Gastroesophageal sphincter (tissue), 4 donors: ENCODE results near the gene SLC7A10. TPM values are rescaled to one million over a fixed set of nuclear protein-coding genes. Genes with fewer than 3 reads are reported as not detected.
"Not testable (repeated sequence)": the region's sequence is repeated elsewhere in the genome, so short reads cannot be mapped to it uniquely, and the experiment has no call there.

ENCODE experiments used
- ATAC-seq: fragments of 150-250 bp; one replicate; pipeline ENCODE4 v1.9.1; 2016; ENCODE audit warnings: mild to moderate bottlenecking, moderate library complexity
- H3K27ac ChIP-seq, 4 donors: fragments of 200-600 bp; sonication (generic) in 3 of 4; 1 replicate in 3 of 4; 2 replicates in 1 of 4; pipeline ENCODE4 v1.5.1; 2016 to 2019
- H3K27me3 ChIP-seq: fragments of 200-600 bp; sonication (generic); one replicate; pipeline ENCODE4 v1.5.1; 2019
- H3K36me3 ChIP-seq, 2 donors: fragments of 200-600 bp; sonication (generic); one replicate each; pipeline ENCODE4 v1.5.1; 2019; ENCODE audit warnings: control low read depth in 1 of 2
- H3K4me1 ChIP-seq, 3 donors: fragments of 200-600 bp; sonication (generic); 1 replicate in 2 of 3; 2 replicates in 1 of 3; pipeline ENCODE4 v1.5.1; 2016 to 2019; ENCODE audit warnings: control low read depth in 2 of 3
- H3K4me3 ChIP-seq, 2 donors: fragments of 200-600 bp; sonication (generic); one replicate each; pipeline ENCODE4 v1.5.1; 2019; ENCODE audit warnings: mild to moderate bottlenecking in 1 of 2, moderate library complexity in 1 of 2
- H3K9me3 ChIP-seq, 3 donors: fragments of 200-600 bp; sonication (generic); one replicate each; pipeline ENCODE4 v1.5.1; 2017 to 2019; ENCODE audit warnings: control low read depth in 2 of 3
- EP300 ChIP-seq: sonication (generic); formaldehyde crosslinking; IDR thresholded peaks from one replicate; pipeline ENCODE4 v1.6.1; 2017; ENCODE audit warnings: antibody characterized with exemption, mild to moderate bottlenecking
- POLR2A ChIP-seq, 2 donors: fragments of 450-650 bp; IDR thresholded peaks; one replicate each; pipeline ENCODE4 v1.6.1; 2017; ENCODE audit warnings: antibody characterized with exemption in 2 of 2, mild to moderate bottlenecking in 2 of 2, moderate library complexity in 1 of 2
- POLR2AphosphoS5 ChIP-seq: sonication (generic); formaldehyde crosslinking; IDR thresholded peaks from one replicate; pipeline ENCODE4 v1.6.1; 2017; ENCODE audit warnings: antibody characterized with exemption
- WGBS, 2 donors: methylation state at CpG; one replicate each; pipeline ENCODE4 v1.1.5; 2018; ENCODE audit warnings: low coverage in 1 of 2; 5-methylcytosine and 5-hydroxymethylcytosine counted together
- total RNA-seq, 4 donors: library from RNA; depleted of rRNA; stranded (reverse); fragments of >200 nt; gene quantifications; one replicate each; pipeline ENCODE4 v1.1.0, GENCODE V29; 2016
- TF ChIP-seq, protein P1 (sequence below), 4 experiments: fragments of 200-600 bp in 2 of 4; fragments of 450-650 bp in 2 of 4; sonication (generic) in 1 of 4; IDR thresholded peaks; one replicate each; pipeline ENCODE4 v1.5.1; 2017 to 2019; ENCODE audit warnings: antibody characterized with exemption in 4 of 4, mild to moderate bottlenecking in 2 of 4, moderate library complexity in 2 of 4

Gene SLC7A10
- total RNA-seq, 4 donors from 2014 or later, result not detected

DNA sequence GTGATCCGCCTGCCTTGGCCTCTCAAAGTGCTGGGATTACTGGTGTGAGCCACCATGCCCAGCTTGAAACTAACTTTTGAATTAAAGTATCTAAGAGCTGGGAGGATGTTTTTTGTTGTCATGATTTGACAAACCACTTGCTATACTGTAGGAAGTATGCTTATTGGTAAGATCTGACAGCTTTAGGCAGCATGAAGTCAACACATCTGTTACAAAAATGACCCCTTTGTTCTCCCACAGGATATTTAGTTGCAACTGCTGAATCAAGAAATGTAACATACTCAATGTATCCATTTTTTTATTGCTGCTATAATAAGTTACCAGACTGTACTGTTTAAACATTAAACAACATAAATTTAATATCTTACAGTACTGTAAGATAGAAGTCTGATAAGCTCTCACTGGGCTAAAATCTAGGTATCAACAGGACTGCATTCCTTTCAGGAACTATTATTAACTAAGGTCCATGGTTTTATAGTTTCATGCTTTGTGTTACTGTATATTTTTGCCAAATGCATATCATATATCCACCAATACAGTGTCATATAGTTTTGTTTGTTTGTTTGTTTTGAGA is 54.3 kb downstream of the SLC7A10 start:
- Histone ChIP-seq H3K9me3 (no peaks in the 10 kb centered on the region), H3K36me3 (no peaks in the 10 kb centered on the region), H3K4me3 (no peak overlapping the region), H3K27me3 (no peaks in the 10 kb centered on the region), H3K27ac (no peak overlapping the region), H3K4me1 (peaks cover 0 to 21% (median 10%) of the 10 kb centered on the region in 3 donors)
- WGBS, 2 donors, result no CpG with 5 or more reads among the region's 1 CpG
- TF ChIP-seq EP300, result no peak
- no peak for TF ChIP-seq POLR2AphosphoS5
- TF ChIP-seq, protein P1, sequence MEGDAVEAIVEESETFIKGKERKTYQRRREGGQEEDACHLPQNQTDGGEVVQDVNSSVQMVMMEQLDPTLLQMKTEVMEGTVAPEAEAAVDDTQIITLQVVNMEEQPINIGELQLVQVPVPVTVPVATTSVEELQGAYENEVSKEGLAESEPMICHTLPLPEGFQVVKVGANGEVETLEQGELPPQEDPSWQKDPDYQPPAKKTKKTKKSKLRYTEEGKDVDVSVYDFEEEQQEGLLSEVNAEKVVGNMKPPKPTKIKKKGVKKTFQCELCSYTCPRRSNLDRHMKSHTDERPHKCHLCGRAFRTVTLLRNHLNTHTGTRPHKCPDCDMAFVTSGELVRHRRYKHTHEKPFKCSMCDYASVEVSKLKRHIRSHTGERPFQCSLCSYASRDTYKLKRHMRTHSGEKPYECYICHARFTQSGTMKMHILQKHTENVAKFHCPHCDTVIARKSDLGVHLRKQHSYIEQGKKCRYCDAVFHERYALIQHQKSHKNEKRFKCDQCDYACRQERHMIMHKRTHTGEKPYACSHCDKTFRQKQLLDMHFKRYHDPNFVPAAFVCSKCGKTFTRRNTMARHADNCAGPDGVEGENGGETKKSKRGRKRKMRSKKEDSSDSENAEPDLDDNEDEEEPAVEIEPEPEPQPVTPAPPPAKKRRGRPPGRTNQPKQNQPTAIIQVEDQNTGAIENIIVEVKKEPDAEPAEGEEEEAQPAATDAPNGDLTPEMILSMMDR (IDR thresholded peaks at IDR 0.05), result no peak
- TF ChIP-seq POLR2A (IDR thresholded peaks at IDR 0.05), result no peak
- ATAC-seq, result no peak

DNA sequence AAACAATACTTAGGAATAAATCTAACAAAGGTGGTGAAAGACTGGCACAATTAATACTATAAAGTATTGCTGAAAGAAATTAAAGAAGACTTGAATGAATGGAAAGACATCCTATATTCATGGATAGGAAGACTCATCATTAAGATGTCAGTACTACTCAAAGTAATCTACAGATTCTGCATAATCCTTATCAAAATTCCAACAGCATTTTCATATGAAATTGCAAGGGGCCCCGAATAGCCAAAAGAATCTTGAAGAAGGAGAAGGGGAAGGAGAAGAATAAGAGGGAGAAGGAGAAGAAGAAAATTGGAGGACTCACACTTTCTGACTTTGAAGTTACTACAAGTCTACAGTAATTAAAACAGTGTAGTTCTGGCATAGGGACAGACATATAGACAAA is 57.1 kb downstream of the SLC7A10 start:
- Histone ChIP-seq H3K4me1 (no peaks in the 10 kb centered on the region), H3K27ac (no peak overlapping the region), H3K9me3 (no peaks in the 10 kb centered on the region), H3K4me3 (no peak overlapping the region), H3K36me3 (no peaks in the 10 kb centered on the region), H3K27me3 (no peaks in the 10 kb centered on the region)
- TF ChIP-seq POLR2A (IDR thresholded peaks at IDR 0.05) (no peak), EP300 (no peak), POLR2AphosphoS5 (no peak)
- TF ChIP-seq, protein P1 (IDR thresholded peaks at IDR 0.05), result no peak
- no peak for ATAC-seq
- WGBS, 2 donors, result 88% methylated on average over 1 of the region's 1 CpG; no CpG with 5 or more reads in 1 of the 2 donors

DNA sequence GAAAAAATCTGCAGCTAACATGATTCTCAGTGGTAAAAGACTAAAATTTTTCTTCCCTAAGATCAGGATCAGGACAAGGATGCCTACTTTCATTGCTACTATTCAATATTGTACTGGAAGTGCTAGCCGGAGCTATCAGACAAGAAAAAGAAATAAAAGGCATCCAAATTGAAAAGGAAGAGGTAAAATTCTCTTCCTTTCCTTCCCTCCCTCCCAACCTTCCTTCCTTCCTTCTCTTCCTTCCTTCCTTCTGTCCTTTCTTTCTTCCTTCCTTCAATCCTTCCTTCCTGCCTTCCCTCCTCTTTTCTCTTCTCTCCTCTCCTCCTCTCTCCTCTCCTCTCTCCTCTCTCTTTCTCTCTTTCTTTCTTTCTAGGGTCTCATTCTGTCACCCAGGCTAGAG is 58.2 kb downstream of the SLC7A10 start:
- no peaks in the 10 kb centered on the region for H3K4me1 ChIP-seq
- H3K36me3 ChIP-seq, result no peaks in the 10 kb centered on the region
- no peak for TF ChIP-seq EP300
- TF ChIP-seq, protein P1 (IDR thresholded peaks at IDR 0.05), result no peak
- TF ChIP-seq POLR2A (IDR thresholded peaks at IDR 0.05), result no peak
- no peak for TF ChIP-seq POLR2AphosphoS5
- H3K27ac ChIP-seq, result no peak overlapping the region
- WGBS, 2 donors, result 94 to 100% methylated on average over 1 of the region's 1 CpG
- no peaks in the 10 kb centered on the region for H3K27me3 ChIP-seq
- no peaks in the 10 kb centered on the region for H3K9me3 ChIP-seq
- no peak for ATAC-seq
- no peak overlapping the region for H3K4me3 ChIP-seq

DNA sequence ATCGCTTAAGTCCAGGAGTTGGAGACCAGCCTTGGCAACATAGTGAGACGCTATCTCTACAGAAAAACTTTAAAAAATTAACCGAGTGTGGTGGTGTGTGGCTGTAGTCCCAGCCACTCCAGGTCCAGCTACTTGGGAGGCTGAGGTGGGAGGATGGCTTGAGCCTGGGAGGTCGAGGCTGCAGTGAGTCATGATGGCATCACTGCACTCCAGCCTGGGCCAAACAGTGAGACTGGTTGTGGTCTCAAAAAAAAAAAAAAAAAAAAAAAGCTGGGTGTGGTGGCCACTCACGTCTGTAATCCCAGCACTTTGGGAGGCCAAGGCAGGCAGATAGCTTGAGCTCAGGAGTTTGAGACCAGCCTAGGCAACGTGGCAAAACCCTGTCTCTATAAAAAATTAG is 59.6 kb downstream of the SLC7A10 start:
- H3K4me1 ChIP-seq, H3K27ac ChIP-seq, H3K27me3 ChIP-seq, ATAC-seq, H3K36me3 ChIP-seq, H3K4me3 ChIP-seq, H3K9me3 ChIP-seq: not testable (repeated sequence)
- WGBS, 2 donors, result 48 to 81% methylated on average over 4 to 6 of the region's 6 CpGs

DNA sequence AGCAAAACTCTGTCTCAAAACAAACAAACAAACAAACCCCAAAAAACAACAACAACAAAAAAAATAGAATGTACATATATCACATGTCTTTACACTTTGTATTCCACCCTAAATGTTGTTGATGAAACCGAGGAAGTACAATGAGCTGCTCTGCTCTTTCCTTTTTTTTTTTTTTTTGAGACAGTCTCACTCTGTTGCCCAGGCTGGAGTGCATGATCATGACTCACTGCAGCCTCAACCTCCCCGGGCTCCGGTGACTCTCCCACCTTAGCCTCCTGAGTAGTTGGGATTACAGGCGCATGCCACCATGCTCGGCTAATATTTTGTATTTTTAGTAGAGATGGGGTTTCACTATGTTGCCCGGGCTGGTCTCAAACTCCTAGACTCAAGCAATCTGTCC is 62.2 kb downstream of the SLC7A10 start:
- TF ChIP-seq EP300, result no peak
- Histone ChIP-seq H3K27me3 (no peaks in the 10 kb centered on the region), H3K27ac (no peak overlapping the region), H3K4me3 (no peak overlapping the region), H3K36me3 (no peaks in the 10 kb centered on the region), H3K9me3 (no peaks in the 10 kb centered on the region), H3K4me1 (no peaks in the 10 kb centered on the region)
- WGBS, 2 donors, result 81 to 87% methylated on average over 5 to 6 of the region's 6 CpGs
- ATAC-seq, result no peak

DNA sequence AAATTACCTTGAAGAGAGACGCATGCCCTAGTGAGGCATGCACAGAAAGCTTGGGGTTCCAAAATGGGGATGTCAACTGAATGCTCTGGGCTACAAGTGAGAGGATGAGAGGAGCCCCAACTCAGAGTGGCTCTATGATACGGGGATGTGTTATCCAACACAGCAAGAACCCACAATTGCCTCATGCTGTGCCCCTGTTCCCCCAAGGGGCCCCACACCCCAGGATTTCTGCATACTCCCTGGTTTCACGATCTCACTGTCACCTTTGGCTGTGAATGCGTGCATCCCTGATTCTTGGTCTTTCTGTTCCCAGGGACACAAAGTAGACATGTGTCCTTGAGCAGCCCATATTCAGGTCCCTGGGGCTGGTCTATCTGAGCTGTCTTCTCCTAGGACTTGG is 64.4 kb downstream of the SLC7A10 start:
- ATAC-seq, result no peak
- WGBS, 2 donors, result 65 to 100% methylated on average over 2 of the region's 4 CpGs
- H3K36me3 ChIP-seq, result no peaks in the 10 kb centered on the region
- no peak for TF ChIP-seq POLR2AphosphoS5
- TF ChIP-seq EP300, result no peak
- TF ChIP-seq, protein P1 (IDR thresholded peaks at IDR 0.05), result no peak
- TF ChIP-seq POLR2A (IDR thresholded peaks at IDR 0.05), result no peak
- H3K4me3 ChIP-seq, result no peak overlapping the region
- H3K27me3 ChIP-seq, result no peaks in the 10 kb centered on the region
- no peaks in the 10 kb centered on the region for H3K9me3 ChIP-seq
- no peaks in the 10 kb centered on the region for H3K4me1 ChIP-seq
- H3K27ac ChIP-seq, result no peak overlapping the region
